Peyer's patch (tissue), 4 donors: ENCODE results near the gene SNX18.

Source experiments
- POLR2A ChIP-seq, 2 donors: fragments of 450-650 bp; IDR thresholded peaks; one replicate each; pipeline ENCODE4 v1.5.1; 2017; ENCODE audit warnings: antibody characterized with exemption in 2 of 2, mild to moderate bottlenecking in 2 of 2, moderate library complexity in 2 of 2
- TF ChIP-seq, protein P1 (sequence below), 6 experiments: fragments of 450-650 bp in 4 of 6; fragments of 200-600 bp in 2 of 6; sonication (generic) in 1 of 6; IDR thresholded peaks; one replicate each; pipeline ENCODE4 v1.5.1; 2017 to 2019; ENCODE audit warnings: antibody characterized with exemption in 6 of 6, mild to moderate bottlenecking in 3 of 6, moderate library complexity in 1 of 6

DNA sequence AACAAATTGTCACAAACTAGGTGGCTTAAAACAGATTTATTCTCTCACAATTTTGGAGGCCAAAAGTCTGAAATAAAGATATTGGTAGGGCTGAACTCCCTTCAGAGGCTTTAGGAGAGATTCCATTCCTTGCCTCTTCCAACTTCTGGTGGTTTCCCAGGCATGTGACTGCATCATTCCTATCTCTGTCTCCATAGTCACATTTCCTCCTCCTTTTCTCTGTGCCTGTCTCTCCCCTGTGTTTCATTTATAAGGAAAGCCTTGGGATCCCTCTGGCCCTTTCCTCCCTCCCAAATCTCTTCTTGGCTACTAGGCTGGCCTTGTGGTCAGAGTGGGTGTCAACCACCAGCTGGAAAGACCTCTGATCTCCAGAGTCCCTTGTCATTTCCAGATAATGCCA, 78.2 kb downstream of the SNX18 start:
- TF ChIP-seq, protein P1, sequence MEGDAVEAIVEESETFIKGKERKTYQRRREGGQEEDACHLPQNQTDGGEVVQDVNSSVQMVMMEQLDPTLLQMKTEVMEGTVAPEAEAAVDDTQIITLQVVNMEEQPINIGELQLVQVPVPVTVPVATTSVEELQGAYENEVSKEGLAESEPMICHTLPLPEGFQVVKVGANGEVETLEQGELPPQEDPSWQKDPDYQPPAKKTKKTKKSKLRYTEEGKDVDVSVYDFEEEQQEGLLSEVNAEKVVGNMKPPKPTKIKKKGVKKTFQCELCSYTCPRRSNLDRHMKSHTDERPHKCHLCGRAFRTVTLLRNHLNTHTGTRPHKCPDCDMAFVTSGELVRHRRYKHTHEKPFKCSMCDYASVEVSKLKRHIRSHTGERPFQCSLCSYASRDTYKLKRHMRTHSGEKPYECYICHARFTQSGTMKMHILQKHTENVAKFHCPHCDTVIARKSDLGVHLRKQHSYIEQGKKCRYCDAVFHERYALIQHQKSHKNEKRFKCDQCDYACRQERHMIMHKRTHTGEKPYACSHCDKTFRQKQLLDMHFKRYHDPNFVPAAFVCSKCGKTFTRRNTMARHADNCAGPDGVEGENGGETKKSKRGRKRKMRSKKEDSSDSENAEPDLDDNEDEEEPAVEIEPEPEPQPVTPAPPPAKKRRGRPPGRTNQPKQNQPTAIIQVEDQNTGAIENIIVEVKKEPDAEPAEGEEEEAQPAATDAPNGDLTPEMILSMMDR (IDR thresholded peaks at IDR 0.05) = no peak
- no peak for TF ChIP-seq POLR2A (IDR thresholded peaks at IDR 0.05)
